Fibroblast of lung (primary cell): ENCODE results near the gene MAP3K4. TPM values are rescaled to one million over a fixed set of nuclear protein-coding genes. Genes with fewer than 3 reads are reported as not detected.

ENCODE experiments used
- DNase-seq, 2 donors: peaks; one replicate each; pipeline versions ENCODE4 v3.0.0 to v3.0.0-alpha.2; 2010; ENCODE audit warnings: low read depth in 2 of 2
- H2AFZ ChIP-seq: 2 replicates; pipeline ENCODE4 v1.5.1; 2012; ENCODE audit warnings: low read length, control low read depth, inconsistent platforms
- H3K27ac ChIP-seq: 2 replicates; pipeline ENCODE4 v1.5.1; 2011; ENCODE audit warnings: low read length, control low read depth; ENCODE audit not compliant: insufficient read depth
- H3K27me3 ChIP-seq: 2 replicates; pipeline ENCODE4 v1.5.1; 2011; ENCODE audit warnings: mild to moderate bottlenecking, low read length; ENCODE audit not compliant: control insufficient read depth, insufficient read depth
- H3K36me3 ChIP-seq: 2 replicates; pipeline ENCODE4 v1.5.1; 2011; ENCODE audit warnings: low read length; ENCODE audit not compliant: control insufficient read depth, insufficient read depth
- H3K4me1 ChIP-seq: 2 replicates; pipeline ENCODE4 v1.5.1; 2011; ENCODE audit warnings: low read length; ENCODE audit not compliant: control insufficient read depth, insufficient read depth; ENCODE audit errors: extremely low read depth
- H3K4me2 ChIP-seq: 2 replicates; pipeline ENCODE4 v1.5.1; 2011; ENCODE audit warnings: low read length, control low read depth; ENCODE audit not compliant: insufficient read depth; ENCODE audit errors: extremely low read depth
- H3K4me3 ChIP-seq, 4 experiments: fragments of 200-600 bp in 1 of 4; sonication (generic) in 1 of 4; replicated peaks in 1 of 4; 2 replicates each; pipeline ENCODE4 v1.5.1; 2011 to 2016; ENCODE audit warnings: low read length in 4 of 4, low read depth in 3 of 4, mild to moderate bottlenecking in 3 of 4, control low read depth in 2 of 4, inconsistent platforms in 1 of 4, mixed read lengths in 1 of 4; ENCODE audit not compliant: insufficient read depth in 1 of 4; ENCODE audit errors: control extremely low read depth in 1 of 4
- H3K79me2 ChIP-seq: 2 replicates; pipeline ENCODE4 v1.5.1; 2012; ENCODE audit warnings: mild to moderate bottlenecking, low read length, inconsistent platforms; ENCODE audit not compliant: control insufficient read depth, insufficient read depth
- H3K9ac ChIP-seq: 2 replicates; pipeline ENCODE4 v1.5.1; 2011; ENCODE audit warnings: mild to moderate bottlenecking, low read length, control low read depth; ENCODE audit not compliant: insufficient read depth
- H3K9me3 ChIP-seq: 2 replicates; pipeline ENCODE4 v1.5.1; 2012; ENCODE audit warnings: low read depth, low read length; ENCODE audit not compliant: control insufficient read depth, insufficient read depth
- H4K20me1 ChIP-seq: 2 replicates; pipeline ENCODE4 v1.5.1; 2011; ENCODE audit warnings: low read length; ENCODE audit not compliant: control insufficient read depth, insufficient read depth; ENCODE audit errors: extremely low read depth
- CTCF ChIP-seq, 2 donors: IDR thresholded peaks in 1 of 2; conservative IDR thresholded peaks in 1 of 2; 1 replicate in 1 of 2; 2 replicates in 1 of 2; pipeline ENCODE4 v1.5.1; 2011 to 2012; ENCODE audit warnings: low read length in 2 of 2, control low read depth in 1 of 2, inconsistent platforms in 1 of 2, low read depth in 1 of 2, mild to moderate bottlenecking in 1 of 2
- EZH2 ChIP-seq: IDR thresholded peaks from 2 replicates; pipeline ENCODE4 v1.5.1; 2012; ENCODE audit warnings: low read length, control low read depth, mild to moderate bottlenecking; ENCODE audit errors: missing control alignments
- polyA plus RNA-seq, 2 donors: library from polyadenylated mRNA; depleted of rRNA in 1 of 2; stranded (reverse) in 1 of 2; unstranded in 1 of 2; fragments of >200 nt; gene quantifications; 2 replicates each; pipeline ENCODE4 v1.2.1, GENCODE V29; 2011 to 2012; ENCODE audit warnings: missing spikeins in 1 of 2
- total RNA-seq: library from RNA; depleted of rRNA; stranded (reverse); fragments of >200 nt; gene quantifications from 2 replicates; pipeline ENCODE4 v1.2.1, GENCODE V29; 2014

MAP3K4 gene
- total and polyA plus RNA-seq, 2 donors (not counting 1 experiment from before 2014, with no cell fraction given) = 9.1 to 44.4 TPM

- peaks cover 4% of the 10 kb centered on the region for H3K36me3 ChIP-seq
- no peak for DNase-seq
- H3K4me2 ChIP-seq = no peak overlapping the region
- H3K27me3 ChIP-seq = no peaks in the 10 kb centered on the region
- no peaks in the 10 kb centered on the region for H3K9me3 ChIP-seq
- H3K4me1 ChIP-seq = peaks cover 10% of the 10 kb centered on the region
- no peaks in the 10 kb centered on the region for H4K20me1 ChIP-seq
- H3K79me2 ChIP-seq = no peaks in the 10 kb centered on the region
- no peak overlapping the region for H3K4me3 ChIP-seq
- no peak overlapping the region for H3K27ac ChIP-seq
- TF ChIP-seq CTCF (conservative IDR thresholded peaks at IDR 0.05 in 1 of 2, IDR thresholded peaks at IDR 0.05 in 1 of 2; ENCODE audit: low read depth in 1 of 2, low read length in 2 of 2) = no peak
- no peak for TF ChIP-seq EZH2
- no peak overlapping the region for H2AFZ ChIP-seq
- no peak overlapping the region for H3K9ac ChIP-seq
Observed at GRCh38 chr6:161166677-161167076, 175.1 kb downstream of the MAP3K4 start.
